ENCODE data around the gene NOSIP. TPM values are rescaled to one million over a fixed set of nuclear protein-coding genes. Genes with fewer than 3 reads are reported as not detected.

NOSIP gene
- total and polyA plus RNA-seq, 10 of the 15 experiments (the other 5 are each of a cell fraction or from before 2014, with no cell fraction given): 7.2 to 85.5 (median 48.4) TPM

DNA sequence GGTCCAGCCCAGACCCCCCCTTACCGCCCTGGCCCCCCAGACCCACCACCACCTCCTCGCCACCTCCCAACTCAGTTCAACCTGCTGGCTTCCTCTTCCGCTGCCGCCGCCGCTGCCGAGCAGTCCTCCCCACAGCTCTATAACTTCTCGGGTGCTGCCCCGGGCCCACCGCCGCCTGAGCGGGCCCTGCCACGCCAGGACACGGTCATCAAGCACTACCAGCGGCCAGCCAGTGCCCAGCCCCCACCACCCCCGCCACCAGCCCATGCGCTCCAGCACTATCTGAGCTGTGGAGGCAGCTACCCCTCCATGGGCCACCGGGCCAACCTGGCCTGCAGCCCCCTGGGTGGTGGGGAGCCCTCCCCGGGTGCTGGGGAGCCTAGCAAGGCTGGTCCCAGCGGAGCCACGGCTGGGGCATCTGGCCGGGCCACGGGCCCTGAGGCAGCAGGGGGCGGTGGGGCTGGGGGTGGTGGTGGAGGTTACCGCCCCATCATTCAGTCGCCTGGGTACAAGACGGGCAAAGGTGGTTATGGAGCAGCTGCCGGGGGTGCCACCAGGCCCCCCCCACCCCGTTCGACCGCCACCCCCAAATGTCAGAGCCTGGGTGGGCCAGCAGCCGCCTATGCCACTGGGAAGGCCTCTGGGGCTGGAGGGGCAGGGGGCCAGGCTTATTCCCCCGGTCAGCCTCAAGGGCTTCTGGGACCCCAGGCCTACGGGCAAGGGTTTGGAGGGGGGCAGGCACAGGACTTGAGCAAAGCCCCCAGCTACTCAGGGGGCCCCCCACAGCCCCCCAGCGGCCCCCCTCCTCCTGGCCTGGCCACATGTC is 14.8 kb upstream of the NOSIP start:
- no peak overlapping the region for H3K4me3 ChIP-seq
- WGBS (ENCODE audit: insufficient coverage, insufficient replicate concordance, low lambda C conversion rate, missing lambda C conversion rate): 98% methylated on average over 16 of the region's 35 CpGs
- no peak overlapping the region for H3K27ac ChIP-seq (ENCODE audit: control insufficient read depth, insufficient read depth)
- DNase-seq (ENCODE audit: low read depth, low spot score) (no peak), FAIRE-seq (no peak), ATAC-seq (no peak)
- ChIA-PET POLR2A (no interaction called here), CTCF (interaction anchor here (0.6 to 2.5 kb wide), 2 partner anchors 25 to 28 kb away, joined by 3 to 17 read pairs; no protein-coding TSS in a partner anchor), RAD21 (ENCODE audit: unreplicated experiment) (no interaction called here), SMC1A (ENCODE audit: uncharacterized antibody, unreplicated experiment) (no interaction called here)
- H3K27me3 ChIP-seq (replicated peaks in 1 of 2; ENCODE audit: control insufficient read depth in 2 of 2, insufficient read depth in 2 of 2, low read length in 1 of 2): no peaks in the 10 kb centered on the region
- peaks cover 7 to 21% of the 10 kb centered on the region in 2 experiments; a peak in 3 of 4 replicates for H3K36me3 ChIP-seq (ENCODE audit: control insufficient read depth in 2 of 2, insufficient read depth in 2 of 2, low read length in 1 of 2)
- peaks cover 4% of the 10 kb centered on the region; the same call in 1 of the 2 replicates for H3K4me1 ChIP-seq (ENCODE audit: control insufficient read depth, insufficient read depth, low read length)
- H2AFZ ChIP-seq (ENCODE audit: control insufficient read depth, low read depth, low read length): no peak overlapping the region
- H3K9ac ChIP-seq (ENCODE audit: control insufficient read depth, insufficient read depth, low read length): no peak overlapping the region
- H4K20me1 ChIP-seq (ENCODE audit: control insufficient read depth, insufficient read depth): peaks cover 3% of the 10 kb centered on the region; the same call in 1 of the 2 replicates
- no peaks in the 10 kb centered on the region for H3K9me3 ChIP-seq (replicated peaks; ENCODE audit: control insufficient read depth, insufficient read depth, low read length)
- intact Hi-C loops (cut with micrococcal nuclease; ENCODE audit: unreplicated experiment): loop anchor here (5.0 kb wide), 1 partner anchor 47 kb away; the partner anchor contains the start of genes RRAS and SCAF1
- H3K4me2 ChIP-seq (ENCODE audit: control insufficient read depth, insufficient read depth): no peak overlapping the region
- H3K79me2 ChIP-seq (ENCODE audit: control insufficient read depth, insufficient read depth, low read length): peaks cover 28% of the 10 kb centered on the region
- no peak for TF ChIP-seq PAX5 (IDR thresholded peaks at IDR 0.05; ENCODE audit: borderline replicate concordance, low read depth, low read length)
- TF ChIP-seq BACH1 (IDR thresholded peaks at IDR 0.05; ENCODE audit: borderline replicate concordance): no peak
- TF ChIP-seq, protein P1, sequence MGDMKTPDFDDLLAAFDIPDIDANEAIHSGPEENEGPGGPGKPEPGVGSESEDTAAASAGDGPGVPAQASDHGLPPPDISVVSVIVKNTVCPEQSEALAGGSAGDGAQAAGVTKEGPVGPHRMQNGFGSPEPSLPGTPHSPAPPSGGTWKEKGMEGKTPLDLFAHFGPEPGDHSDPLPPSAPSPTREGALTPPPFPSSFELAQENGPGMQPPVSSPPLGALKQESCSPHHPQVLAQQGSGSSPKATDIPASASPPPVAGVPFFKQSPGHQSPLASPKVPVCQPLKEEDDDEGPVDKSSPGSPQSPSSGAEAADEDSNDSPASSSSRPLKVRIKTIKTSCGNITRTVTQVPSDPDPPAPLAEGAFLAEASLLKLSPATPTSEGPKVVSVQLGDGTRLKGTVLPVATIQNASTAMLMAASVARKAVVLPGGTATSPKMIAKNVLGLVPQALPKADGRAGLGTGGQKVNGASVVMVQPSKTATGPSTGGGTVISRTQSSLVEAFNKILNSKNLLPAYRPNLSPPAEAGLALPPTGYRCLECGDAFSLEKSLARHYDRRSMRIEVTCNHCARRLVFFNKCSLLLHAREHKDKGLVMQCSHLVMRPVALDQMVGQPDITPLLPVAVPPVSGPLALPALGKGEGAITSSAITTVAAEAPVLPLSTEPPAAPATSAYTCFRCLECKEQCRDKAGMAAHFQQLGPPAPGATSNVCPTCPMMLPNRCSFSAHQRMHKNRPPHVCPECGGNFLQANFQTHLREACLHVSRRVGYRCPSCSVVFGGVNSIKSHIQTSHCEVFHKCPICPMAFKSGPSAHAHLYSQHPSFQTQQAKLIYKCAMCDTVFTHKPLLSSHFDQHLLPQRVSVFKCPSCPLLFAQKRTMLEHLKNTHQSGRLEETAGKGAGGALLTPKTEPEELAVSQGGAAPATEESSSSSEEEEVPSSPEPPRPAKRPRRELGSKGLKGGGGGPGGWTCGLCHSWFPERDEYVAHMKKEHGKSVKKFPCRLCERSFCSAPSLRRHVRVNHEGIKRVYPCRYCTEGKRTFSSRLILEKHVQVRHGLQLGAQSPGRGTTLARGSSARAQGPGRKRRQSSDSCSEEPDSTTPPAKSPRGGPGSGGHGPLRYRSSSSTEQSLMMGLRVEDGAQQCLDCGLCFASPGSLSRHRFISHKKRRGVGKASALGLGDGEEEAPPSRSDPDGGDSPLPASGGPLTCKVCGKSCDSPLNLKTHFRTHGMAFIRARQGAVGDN (IDR thresholded peaks at IDR 0.05): no peak
- no peak for TF ChIP-seq MTA2 (IDR thresholded peaks at IDR 0.05; ENCODE audit: low read depth)
- no peak for TF ChIP-seq FOXM1 (IDR thresholded peaks at IDR 0.05; ENCODE audit: low read depth, low read length)
- TF ChIP-seq SMAD5 (IDR thresholded peaks at IDR 0.05; ENCODE audit: low read depth): no peak
- TF ChIP-seq ZNF622 (IDR thresholded peaks at IDR 0.05): no peak
- TF ChIP-seq, protein P2, sequence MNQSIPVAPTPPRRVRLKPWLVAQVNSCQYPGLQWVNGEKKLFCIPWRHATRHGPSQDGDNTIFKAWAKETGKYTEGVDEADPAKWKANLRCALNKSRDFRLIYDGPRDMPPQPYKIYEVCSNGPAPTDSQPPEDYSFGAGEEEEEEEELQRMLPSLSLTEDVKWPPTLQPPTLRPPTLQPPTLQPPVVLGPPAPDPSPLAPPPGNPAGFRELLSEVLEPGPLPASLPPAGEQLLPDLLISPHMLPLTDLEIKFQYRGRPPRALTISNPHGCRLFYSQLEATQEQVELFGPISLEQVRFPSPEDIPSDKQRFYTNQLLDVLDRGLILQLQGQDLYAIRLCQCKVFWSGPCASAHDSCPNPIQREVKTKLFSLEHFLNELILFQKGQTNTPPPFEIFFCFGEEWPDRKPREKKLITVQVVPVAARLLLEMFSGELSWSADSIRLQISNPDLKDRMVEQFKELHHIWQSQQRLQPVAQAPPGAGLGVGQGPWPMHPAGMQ (IDR thresholded peaks at IDR 0.05; ENCODE audit: borderline replicate concordance): no peak
- no peak for TF ChIP-seq NBN (IDR thresholded peaks at IDR 0.05)
- TF ChIP-seq, protein P3, sequence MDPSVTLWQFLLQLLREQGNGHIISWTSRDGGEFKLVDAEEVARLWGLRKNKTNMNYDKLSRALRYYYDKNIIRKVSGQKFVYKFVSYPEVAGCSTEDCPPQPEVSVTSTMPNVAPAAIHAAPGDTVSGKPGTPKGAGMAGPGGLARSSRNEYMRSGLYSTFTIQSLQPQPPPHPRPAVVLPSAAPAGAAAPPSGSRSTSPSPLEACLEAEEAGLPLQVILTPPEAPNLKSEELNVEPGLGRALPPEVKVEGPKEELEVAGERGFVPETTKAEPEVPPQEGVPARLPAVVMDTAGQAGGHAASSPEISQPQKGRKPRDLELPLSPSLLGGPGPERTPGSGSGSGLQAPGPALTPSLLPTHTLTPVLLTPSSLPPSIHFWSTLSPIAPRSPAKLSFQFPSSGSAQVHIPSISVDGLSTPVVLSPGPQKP (IDR thresholded peaks at IDR 0.05; ENCODE audit: low read depth, low read length): no peak
- TF ChIP-seq SMC3 (IDR thresholded peaks at IDR 0.05; ENCODE audit: borderline replicate concordance, low read length): no peak
- no peak for TF ChIP-seq ETV6 (conservative IDR thresholded peaks at IDR 0.05 in 1 of 2, IDR thresholded peaks at IDR 0.05 in 1 of 2; ENCODE audit: borderline replicate concordance in 1 of 2, low read depth in 1 of 2)
- no peak for TF ChIP-seq SPI1 (IDR thresholded peaks at IDR 0.05; ENCODE audit: borderline replicate concordance, insufficient read depth, low read depth, low read length)
- in situ Hi-C loops (cut with MboI): no loop called here
- BruUV-seq (replicated peaks): no TSS peak

Data from GM12878 (cell line).